HEK293 (cell line): ENCODE measurements around the gene TPSG1.
"Not testable (repeated sequence)": the region's sequence is repeated elsewhere in the genome, so short reads cannot be mapped to it uniquely, and the experiment has no call there.

Experiments used
- CTCF ChIA-PET: fragments of 350-600 bp; formaldehyde crosslinking; extraction: SDS; loops from one replicate; lab custom pipeline; 2021; ENCODE audit warnings: antibody characterized with exemption; lab: Yijun Ruan, JAX
- POLR2A ChIA-PET: fragments of 300-600 bp; formaldehyde crosslinking; extraction: SDS; loops from one replicate; lab custom pipeline; 2020; ENCODE audit warnings: antibody characterized with exemption, inconsistent platforms; lab: Yijun Ruan, JAX
- H3K27ac ChIP-seq: fragments of 200-500 bp; sonication (Bioruptor generic); 2 replicates; pipeline ENCODE4 v1.5.1; 2014; ENCODE audit warnings: low read depth, low read length, control low read depth, inconsistent platforms; ENCODE audit errors: extremely low read depth
- H3K36me3 ChIP-seq, 2 experiments: fragments of 200-500 bp in 1 of 2; sonication (Bioruptor generic) in 1 of 2; 1 replicate in 1 of 2; 2 replicates in 1 of 2; pipeline ENCODE4 v1.5.1; 2014 to 2017; ENCODE audit warnings: inconsistent platforms in 2 of 2, low read length in 2 of 2; ENCODE audit not compliant: control insufficient read depth in 2 of 2, insufficient read depth in 1 of 2
- H3K4me1 ChIP-seq: fragments of 200-500 bp; sonication (Bioruptor generic); 2 replicates; pipeline ENCODE4 v1.5.1; 2014; ENCODE audit warnings: mild to moderate bottlenecking, low read length, inconsistent platforms; ENCODE audit not compliant: control insufficient read depth, insufficient read depth
- H3K4me3 ChIP-seq: 2 replicates; pipeline ENCODE4 v1.5.1; 2011; ENCODE audit warnings: low read depth, mild to moderate bottlenecking, control low read depth, low read length, moderate library complexity
- H3K9me3 ChIP-seq: fragments of 200-500 bp; sonication (Bioruptor generic); 2 replicates; pipeline ENCODE4 v1.5.1; 2014; ENCODE audit warnings: low read depth, low read length, inconsistent platforms; ENCODE audit not compliant: control insufficient read depth, insufficient read depth
- PBX3 ChIP-seq: sonication (generic); formaldehyde crosslinking; IDR thresholded peaks from 2 replicates; pipeline ENCODE4 v1.8.1; 2022; ENCODE audit warnings: mild to moderate bottlenecking, moderate library complexity, missing genetic modification reagents
- PRDM1 ChIP-seq: fragments of 450-650 bp; formaldehyde crosslinking; IDR thresholded peaks from 2 replicates; pipeline ENCODE4; 2016; ENCODE audit warnings: missing biosample characterization, missing genetic modification characterization
- REST ChIP-seq: fragments of 450-650 bp; formaldehyde crosslinking; IDR thresholded peaks from 2 replicates; pipeline ENCODE4 v1.5.1; 2016; ENCODE audit warnings: missing biosample characterization, missing genetic modification characterization
- ZFP41 ChIP-seq: fragments of 450-650 bp; formaldehyde crosslinking; IDR thresholded peaks from 2 replicates; pipeline ENCODE4 v1.5.1; 2016; ENCODE audit warnings: missing biosample characterization, missing genetic modification characterization, borderline replicate concordance
- ZNF146 ChIP-seq: fragments of 450-650 bp; formaldehyde crosslinking; IDR thresholded peaks from 2 replicates; pipeline ENCODE4 v1.5.1; 2016; ENCODE audit warnings: missing biosample characterization, missing genetic modification characterization
- ZNF19 ChIP-seq: fragments of 450-650 bp; formaldehyde crosslinking; IDR thresholded peaks from 2 replicates; pipeline ENCODE4; 2016; ENCODE audit warnings: missing biosample characterization, missing genetic modification characterization, low read depth
- ZNF501 ChIP-seq: fragments of 450-650 bp; formaldehyde crosslinking; IDR thresholded peaks from 2 replicates; pipeline ENCODE4 v1.5.1; 2016; ENCODE audit warnings: missing biosample characterization, missing genetic modification characterization
- ZNF513 ChIP-seq: fragments of 450-650 bp; IDR thresholded peaks from 2 replicates; pipeline ENCODE4 v1.5.1; 2018; ENCODE audit warnings: missing biosample characterization, missing genetic modification characterization
- ZNF658 ChIP-seq: fragments of 450-650 bp; formaldehyde crosslinking; IDR thresholded peaks from 2 replicates; pipeline ENCODE4; 2016; ENCODE audit warnings: missing biosample characterization, missing genetic modification characterization
- TF ChIP-seq, protein P1 (sequence below): fragments of 450-650 bp; formaldehyde crosslinking; optimal IDR thresholded peaks from 2 replicates; pipeline ENCODE3; 2016; ENCODE audit warnings: missing biosample characterization, mild to moderate bottlenecking, missing genetic modification characterization
- TF ChIP-seq, protein P2 (sequence below): fragments of 450-650 bp; formaldehyde crosslinking; IDR thresholded peaks from 2 replicates; pipeline ENCODE4 v1.5.1; 2016; ENCODE audit warnings: missing biosample characterization, missing genetic modification characterization
- TF ChIP-seq, protein P3 (sequence below): fragments of 450-650 bp; formaldehyde crosslinking; IDR thresholded peaks from 2 replicates; pipeline ENCODE4 v1.5.1; 2016; ENCODE audit warnings: missing biosample characterization, missing genetic modification characterization

Gene TPSG1

DNA sequence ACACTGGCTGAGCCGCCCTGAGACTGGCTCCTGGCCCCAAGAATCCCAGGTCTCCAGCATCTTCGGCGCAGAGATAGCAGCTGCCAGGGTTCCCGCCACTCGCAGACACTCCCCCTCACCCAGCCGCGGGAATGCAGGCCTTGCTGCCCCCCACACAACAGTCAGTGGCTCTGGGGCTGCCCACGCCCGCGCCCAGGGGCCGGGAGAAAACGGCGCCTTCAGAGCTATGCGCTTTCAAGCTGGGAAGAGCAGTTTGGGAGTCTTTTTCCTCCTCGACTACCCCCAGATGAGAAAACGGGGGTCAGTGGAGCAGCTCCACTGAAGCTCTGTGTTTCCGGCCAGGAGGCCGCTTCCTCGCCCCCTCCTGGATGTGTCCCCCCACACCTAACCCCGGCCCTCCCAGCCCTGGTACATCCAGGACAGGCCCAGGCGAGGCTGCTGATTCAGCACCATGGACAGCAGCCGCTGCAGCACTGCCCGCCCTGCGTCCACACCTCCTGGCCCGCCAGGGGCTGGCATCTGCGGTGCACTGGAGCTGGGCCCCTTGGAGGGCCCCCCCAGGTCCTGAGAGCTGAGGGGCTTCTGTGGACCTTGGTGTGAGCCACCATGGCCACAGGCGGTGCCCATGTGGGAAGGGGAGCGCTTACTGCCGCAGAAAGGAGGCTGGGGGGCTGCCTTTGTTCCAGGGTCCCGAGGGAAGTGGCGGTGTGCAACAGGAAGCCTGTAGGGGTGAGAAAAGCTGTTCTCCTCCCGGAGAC lies 36.5 kb downstream of the TPSG1 start (continued):
- TF ChIP-seq ZNF501 (tag by site-specific recombination) (no peak), ZNF19 (tag by site-specific recombination) (no peak), REST (tag by site-specific recombination) (peak; percentile 99), PBX3 (CRISPR knock-in tag) (peak; percentile 67; the same call in 1 of the 2 replicates), ZNF513 (tag by site-specific recombination) (no peak), ZFP41 (tag by site-specific recombination) (no peak), PRDM1 (no peak)
- TF ChIP-seq, protein P1, sequence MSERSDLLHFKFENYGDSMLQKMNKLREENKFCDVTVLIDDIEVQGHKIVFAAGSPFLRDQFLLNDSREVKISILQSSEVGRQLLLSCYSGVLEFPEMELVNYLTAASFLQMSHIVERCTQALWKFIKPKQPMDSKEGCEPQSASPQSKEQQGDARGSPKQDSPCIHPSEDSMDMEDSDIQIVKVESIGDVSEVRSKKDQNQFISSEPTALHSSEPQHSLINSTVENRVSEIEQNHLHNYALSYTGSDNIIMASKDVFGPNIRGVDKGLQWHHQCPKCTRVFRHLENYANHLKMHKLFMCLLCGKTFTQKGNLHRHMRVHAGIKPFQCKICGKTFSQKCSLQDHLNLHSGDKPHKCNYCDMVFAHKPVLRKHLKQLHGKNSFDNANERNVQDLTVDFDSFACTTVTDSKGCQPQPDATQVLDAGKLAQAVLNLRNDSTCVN (tag by site-specific recombination) = no peak
- TF ChIP-seq, protein P2, sequence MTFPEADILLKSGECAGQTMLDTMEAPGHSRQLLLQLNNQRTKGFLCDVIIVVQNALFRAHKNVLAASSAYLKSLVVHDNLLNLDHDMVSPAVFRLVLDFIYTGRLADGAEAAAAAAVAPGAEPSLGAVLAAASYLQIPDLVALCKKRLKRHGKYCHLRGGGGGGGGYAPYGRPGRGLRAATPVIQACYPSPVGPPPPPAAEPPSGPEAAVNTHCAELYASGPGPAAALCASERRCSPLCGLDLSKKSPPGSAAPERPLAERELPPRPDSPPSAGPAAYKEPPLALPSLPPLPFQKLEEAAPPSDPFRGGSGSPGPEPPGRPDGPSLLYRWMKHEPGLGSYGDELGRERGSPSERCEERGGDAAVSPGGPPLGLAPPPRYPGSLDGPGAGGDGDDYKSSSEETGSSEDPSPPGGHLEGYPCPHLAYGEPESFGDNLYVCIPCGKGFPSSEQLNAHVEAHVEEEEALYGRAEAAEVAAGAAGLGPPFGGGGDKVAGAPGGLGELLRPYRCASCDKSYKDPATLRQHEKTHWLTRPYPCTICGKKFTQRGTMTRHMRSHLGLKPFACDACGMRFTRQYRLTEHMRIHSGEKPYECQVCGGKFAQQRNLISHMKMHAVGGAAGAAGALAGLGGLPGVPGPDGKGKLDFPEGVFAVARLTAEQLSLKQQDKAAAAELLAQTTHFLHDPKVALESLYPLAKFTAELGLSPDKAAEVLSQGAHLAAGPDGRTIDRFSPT (tag by site-specific recombination) = peak; percentile 74; the same call in 1 of the 2 replicates

DNA sequence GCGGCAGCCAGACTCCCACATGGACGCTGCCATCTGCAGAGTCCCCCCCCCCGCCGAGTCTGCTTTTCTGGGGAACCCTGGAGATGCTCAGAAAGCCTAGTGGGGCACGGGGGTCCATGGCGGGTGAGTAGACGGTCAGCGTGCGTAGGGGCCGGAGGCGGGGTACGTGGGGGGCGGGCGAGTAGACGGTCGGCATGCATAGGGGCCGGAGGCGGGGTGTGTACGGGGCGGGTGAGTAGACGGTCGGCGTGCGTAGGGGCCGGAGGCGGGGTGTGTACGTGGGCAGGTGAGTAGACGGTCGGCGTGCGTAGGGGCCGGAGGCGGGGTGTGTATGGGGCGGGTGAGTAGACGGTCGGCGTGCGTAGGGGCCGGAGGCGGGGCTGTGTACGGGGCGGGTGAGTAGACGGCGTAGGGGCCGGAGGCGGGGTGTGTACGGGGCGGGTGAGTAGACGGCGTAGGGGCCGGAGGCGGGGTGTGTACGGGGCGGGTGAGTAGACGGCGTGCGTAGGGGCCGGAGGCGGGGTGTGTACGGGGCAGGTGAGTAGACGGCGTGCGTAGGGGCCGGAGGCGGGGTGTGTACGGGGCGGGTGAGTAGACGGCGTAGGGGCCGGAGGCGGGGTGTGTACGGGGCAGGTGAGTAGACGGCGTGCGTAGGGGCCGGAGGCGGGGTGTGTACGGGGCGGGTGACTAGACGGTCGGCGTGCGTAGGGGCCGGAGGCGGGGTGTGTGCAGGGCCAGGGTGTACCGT lies 39.4 kb downstream of the TPSG1 start:
- H3K27ac ChIP-seq, POLR2A ChIA-PET, H3K36me3 ChIP-seq, CTCF ChIA-PET, H3K9me3 ChIP-seq, H3K4me3 ChIP-seq, H3K4me1 ChIP-seq: not testable (repeated sequence)

- Histone ChIP-seq H3K4me1 (peaks cover 3% of the 10 kb centered on the region; the same call in 1 of the 2 replicates), H3K36me3 (no peaks in the 10 kb centered on the region), H3K27ac (no peak overlapping the region), H3K9me3 (no peaks in the 10 kb centered on the region), H3K4me3 (no peak overlapping the region)
- TF ChIP-seq, protein P3, sequence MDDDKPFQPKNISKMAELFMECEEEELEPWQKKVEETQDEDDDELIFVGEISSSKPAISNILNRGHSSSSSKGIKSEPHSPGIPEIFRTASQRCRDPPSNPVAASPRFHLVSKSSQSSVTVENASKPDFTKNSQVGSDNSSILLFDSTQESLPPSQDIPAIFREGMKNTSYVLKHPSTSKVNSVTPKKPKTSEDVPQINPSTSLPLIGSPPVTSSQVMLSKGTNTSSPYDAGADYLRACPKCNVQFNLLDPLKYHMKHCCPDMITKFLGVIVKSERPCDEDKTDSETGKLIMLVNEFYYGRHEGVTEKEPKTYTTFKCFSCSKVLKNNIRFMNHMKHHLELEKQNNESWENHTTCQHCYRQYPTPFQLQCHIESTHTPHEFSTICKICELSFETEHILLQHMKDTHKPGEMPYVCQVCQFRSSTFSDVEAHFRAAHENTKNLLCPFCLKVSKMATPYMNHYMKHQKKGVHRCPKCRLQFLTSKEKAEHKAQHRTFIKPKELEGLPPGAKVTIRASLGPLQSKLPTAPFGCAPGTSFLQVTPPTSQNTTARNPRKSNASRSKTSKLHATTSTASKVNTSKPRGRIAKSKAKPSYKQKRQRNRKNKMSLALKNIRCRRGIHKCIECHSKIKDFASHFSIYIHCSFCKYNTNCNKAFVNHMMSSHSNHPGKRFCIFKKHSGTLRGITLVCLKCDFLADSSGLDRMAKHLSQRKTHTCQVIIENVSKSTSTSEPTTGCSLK (tag by site-specific recombination) = no peak
- no peak for TF ChIP-seq ZNF658 (tag by site-specific recombination)
- TF ChIP-seq ZNF146 = peak; percentile 99
- ChIA-PET CTCF (interaction anchor here (0.7 to 1.2 kb wide), 2 partner anchors 8 to 422 kb away, joined by 3 read pairs; no protein-coding TSS in a partner anchor), POLR2A (no interaction called here)
Observed at GRCh38 chr16:1184980-1185379, 40.1 kb downstream of the TPSG1 start.
